Measurements from ENCODE around the gene TMEM80.

Gene TMEM80

GRCh38 chr11:694563-695287, 891 bp upstream of the TMEM80 start, which contains the start of gene DEAF1:
Gene DEAF1, minus strand, starts transcription at chr11:695222. Its CDS starts 175 bp downstream, at chr11:695047.
- H3K9ac ChIP-seq (ENCODE audit: low read depth, low read length): peak within 1 kb of the TSS; percentile 100
- peak within 1 kb of the TSS; percentile 82 for H3K4me3 ChIP-seq (ENCODE audit: low read depth, low read length)
- no peaks in the 10 kb centered on the region for H3K9me3 ChIP-seq (ENCODE audit: control insufficient read depth, insufficient read depth, low read length)
- H3K27me3 ChIP-seq (ENCODE audit: control insufficient read depth, insufficient read depth, low read length): no peaks in the 10 kb centered on the region
- H3K4me1 ChIP-seq (ENCODE audit: control insufficient read depth, insufficient read depth, low read length): peaks cover 14% of the 10 kb centered on the region
- peaks cover 7% of the 10 kb centered on the region for H3K36me3 ChIP-seq (ENCODE audit: control insufficient read depth, insufficient read depth, low read length)

GRCh38 chr11:695288-695537, 403 bp upstream of the TMEM80 start:
- Histone ChIP-seq H3K36me3 (ENCODE audit: control insufficient read depth, insufficient read depth, low read length) (peaks cover 6% of the 10 kb centered on the region), H3K4me1 (ENCODE audit: control insufficient read depth, insufficient read depth, low read length) (peaks cover 14% of the 10 kb centered on the region), H3K27me3 (ENCODE audit: control insufficient read depth, insufficient read depth, low read length) (no peaks in the 10 kb centered on the region), H3K9me3 (ENCODE audit: control insufficient read depth, insufficient read depth, low read length) (no peaks in the 10 kb centered on the region), H3K9ac (ENCODE audit: low read depth, low read length) (peak overlapping the region; percentile 100), H3K4me3 (ENCODE audit: low read depth, low read length) (peak overlapping the region; percentile 82)

GRCh38 chr11:696955-697491, 1.4 kb downstream of the TMEM80 start:
- Histone ChIP-seq H3K4me3 (ENCODE audit: low read depth, low read length) (no peak overlapping the region), H3K27me3 (ENCODE audit: control insufficient read depth, insufficient read depth, low read length) (no peaks in the 10 kb centered on the region), H3K9ac (ENCODE audit: low read depth, low read length) (no peak overlapping the region), H3K36me3 (ENCODE audit: control insufficient read depth, insufficient read depth, low read length) (peaks cover 3% of the 10 kb centered on the region), H3K4me1 (ENCODE audit: control insufficient read depth, insufficient read depth, low read length) (peaks cover 14% of the 10 kb centered on the region), H3K9me3 (ENCODE audit: control insufficient read depth, insufficient read depth, low read length) (no peaks in the 10 kb centered on the region)

- Histone ChIP-seq H3K4me1 (ENCODE audit: control insufficient read depth, insufficient read depth, low read length) (peaks cover 14% of the 10 kb centered on the region), H3K27me3 (ENCODE audit: control insufficient read depth, insufficient read depth, low read length) (no peaks in the 10 kb centered on the region), H3K4me3 (ENCODE audit: low read depth, low read length) (no peak overlapping the region), H3K36me3 (ENCODE audit: control insufficient read depth, insufficient read depth, low read length) (peaks cover 6% of the 10 kb centered on the region), H3K9me3 (ENCODE audit: control insufficient read depth, insufficient read depth, low read length) (no peaks in the 10 kb centered on the region), H3K9ac (ENCODE audit: low read depth, low read length) (peak overlapping the region; percentile 41)
Measured at GRCh38 chr11:697811-698311, 2.2 kb downstream of the TMEM80 start.

- H3K4me3 ChIP-seq (ENCODE audit: low read depth, low read length): no peak overlapping the region
- no peaks in the 10 kb centered on the region for H3K9me3 ChIP-seq (ENCODE audit: control insufficient read depth, insufficient read depth, low read length)
- H3K4me1 ChIP-seq (ENCODE audit: control insufficient read depth, insufficient read depth, low read length): peaks cover 12% of the 10 kb centered on the region
- no peaks in the 10 kb centered on the region for H3K27me3 ChIP-seq (ENCODE audit: control insufficient read depth, insufficient read depth, low read length)
- H3K9ac ChIP-seq (ENCODE audit: low read depth, low read length): no peak overlapping the region
- H3K36me3 ChIP-seq (ENCODE audit: control insufficient read depth, insufficient read depth, low read length): peaks cover 6% of the 10 kb centered on the region
Measured at GRCh38 chr11:698493-699115, 3.0 kb downstream of the TMEM80 start.

- Histone ChIP-seq H3K9ac (ENCODE audit: low read depth, low read length) (no peak overlapping the region), H3K4me1 (ENCODE audit: control insufficient read depth, insufficient read depth, low read length) (peaks cover 11% of the 10 kb centered on the region), H3K36me3 (ENCODE audit: control insufficient read depth, insufficient read depth, low read length) (peaks cover 7% of the 10 kb centered on the region), H3K9me3 (ENCODE audit: control insufficient read depth, insufficient read depth, low read length) (no peaks in the 10 kb centered on the region), H3K27me3 (ENCODE audit: control insufficient read depth, insufficient read depth, low read length) (no peaks in the 10 kb centered on the region), H3K4me3 (ENCODE audit: low read depth, low read length) (no peak overlapping the region)
Measured at GRCh38 chr11:699116-699508, 3.5 kb downstream of the TMEM80 start.

GRCh38 chr11:699753-700152, 4.1 kb downstream of the TMEM80 start:
- Histone ChIP-seq H3K36me3 (ENCODE audit: control insufficient read depth, insufficient read depth, low read length) (peaks cover 13% of the 10 kb centered on the region), H3K4me3 (ENCODE audit: low read depth, low read length) (no peak overlapping the region), H3K4me1 (ENCODE audit: control insufficient read depth, insufficient read depth, low read length) (peaks cover 11% of the 10 kb centered on the region), H3K9me3 (ENCODE audit: control insufficient read depth, insufficient read depth, low read length) (no peaks in the 10 kb centered on the region), H3K9ac (ENCODE audit: low read depth, low read length) (no peak overlapping the region), H3K27me3 (ENCODE audit: control insufficient read depth, insufficient read depth, low read length) (no peaks in the 10 kb centered on the region)

- H3K4me3 ChIP-seq (ENCODE audit: low read depth, low read length): no peak overlapping the region
- no peaks in the 10 kb centered on the region for H3K27me3 ChIP-seq (ENCODE audit: control insufficient read depth, insufficient read depth, low read length)
- H3K36me3 ChIP-seq (ENCODE audit: control insufficient read depth, insufficient read depth, low read length): peaks cover 17% of the 10 kb centered on the region
- no peaks in the 10 kb centered on the region for H3K9me3 ChIP-seq (ENCODE audit: control insufficient read depth, insufficient read depth, low read length)
- no peak overlapping the region for H3K9ac ChIP-seq (ENCODE audit: low read depth, low read length)
- H3K4me1 ChIP-seq (ENCODE audit: control insufficient read depth, insufficient read depth, low read length): peaks cover 11% of the 10 kb centered on the region
Measured at GRCh38 chr11:701741-702461, 6.3 kb downstream of the TMEM80 start.

GRCh38 chr11:702462-703461, 7.1 kb downstream of the TMEM80 start:
- Histone ChIP-seq H3K27me3 (ENCODE audit: control insufficient read depth, insufficient read depth, low read length) (no peaks in the 10 kb centered on the region), H3K4me3 (ENCODE audit: low read depth, low read length) (no peak overlapping the region), H3K9me3 (ENCODE audit: control insufficient read depth, insufficient read depth, low read length) (no peaks in the 10 kb centered on the region), H3K9ac (ENCODE audit: low read depth, low read length) (no peak overlapping the region), H3K4me1 (ENCODE audit: control insufficient read depth, insufficient read depth, low read length) (peaks cover 5% of the 10 kb centered on the region), H3K36me3 (ENCODE audit: control insufficient read depth, insufficient read depth, low read length) (peaks cover 20% of the 10 kb centered on the region)

GRCh38 chr11:703506-703905, 7.9 kb downstream of the TMEM80 start:
- Histone ChIP-seq H3K4me1 (ENCODE audit: control insufficient read depth, insufficient read depth, low read length) (no peaks in the 10 kb centered on the region), H3K4me3 (ENCODE audit: low read depth, low read length) (no peak overlapping the region)

GRCh38 chr11:704228-704674, 8.6 kb downstream of the TMEM80 start:
- Histone ChIP-seq H3K36me3 (ENCODE audit: control insufficient read depth, insufficient read depth, low read length) (peaks cover 17% of the 10 kb centered on the region), H3K4me3 (ENCODE audit: low read depth, low read length) (no peak overlapping the region), H3K4me1 (ENCODE audit: control insufficient read depth, insufficient read depth, low read length) (no peaks in the 10 kb centered on the region), H3K9ac (ENCODE audit: low read depth, low read length) (no peak overlapping the region), H3K9me3 (ENCODE audit: control insufficient read depth, insufficient read depth, low read length) (no peaks in the 10 kb centered on the region), H3K27me3 (ENCODE audit: control insufficient read depth, insufficient read depth, low read length) (no peaks in the 10 kb centered on the region)

More at GRCh38 chr11:703506-703905, 7.9 kb downstream of the TMEM80 start:
- no peaks in the 10 kb centered on the region for H3K27me3 ChIP-seq (ENCODE audit: control insufficient read depth, insufficient read depth, low read length)
- no peak overlapping the region for H3K9ac ChIP-seq (ENCODE audit: low read depth, low read length)
- H3K36me3 ChIP-seq (ENCODE audit: control insufficient read depth, insufficient read depth, low read length): peaks cover 20% of the 10 kb centered on the region
- H3K9me3 ChIP-seq (ENCODE audit: control insufficient read depth, insufficient read depth, low read length): no peaks in the 10 kb centered on the region
